ENCODE data around the gene KCNJ9.
A peak's percentile ranks its signal among the peaks of the same experiment; 100 is the strongest.

Gene KCNJ9

DNA sequence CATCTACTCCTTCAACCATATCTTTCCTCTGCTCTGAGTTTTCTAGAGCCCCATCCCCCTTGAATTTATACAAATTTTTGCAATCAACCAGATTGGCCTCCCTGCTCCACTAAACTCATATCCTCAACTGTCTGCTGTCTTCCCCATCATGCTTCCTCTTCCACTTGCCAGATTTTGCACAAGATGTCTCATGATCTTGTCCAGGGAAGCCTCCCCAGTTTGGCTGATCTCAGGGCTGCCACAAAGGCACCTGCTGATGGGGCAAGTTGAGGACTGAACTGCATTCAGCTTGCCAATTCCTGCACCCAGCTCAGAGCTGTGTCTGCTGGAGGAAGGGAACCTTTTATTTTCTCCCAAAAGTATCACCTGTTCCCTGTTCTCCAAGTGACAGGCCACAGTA is 3.9 kb upstream of the KCNJ9 start:
- no peak for DNase-seq (ENCODE audit: low read depth)

DNA sequence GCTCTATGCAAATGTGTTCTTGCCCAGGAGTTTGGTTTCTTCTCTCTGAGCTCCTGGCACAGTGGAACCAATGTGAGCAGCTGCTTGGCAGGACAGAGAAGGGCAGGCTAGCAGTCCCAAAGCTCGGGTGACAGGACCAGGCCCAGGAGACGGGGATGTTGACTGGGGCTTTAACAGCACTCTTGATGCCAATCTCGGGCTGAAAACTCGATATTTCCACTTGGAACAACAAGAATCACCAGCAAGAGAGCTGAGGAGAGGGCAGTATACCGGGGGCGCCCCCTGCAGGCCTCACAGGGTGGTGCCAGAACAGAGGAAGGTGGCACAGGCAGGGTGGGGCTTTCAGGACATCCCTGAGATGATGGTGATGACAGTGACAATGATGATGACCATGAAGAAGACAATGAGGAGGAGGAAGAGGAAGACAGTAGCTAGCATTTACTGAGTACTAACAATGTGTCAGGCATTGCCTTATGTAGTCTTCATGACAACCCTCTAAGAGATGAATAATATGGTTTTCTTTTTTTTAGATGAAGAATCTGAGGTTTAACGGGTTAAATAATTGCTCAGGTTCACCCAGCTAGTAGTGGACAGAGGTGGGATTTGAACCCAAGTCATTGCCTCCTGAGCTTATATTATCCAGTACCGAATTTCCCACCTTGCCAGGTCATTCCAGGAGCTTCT is 2.7 kb upstream of the KCNJ9 start:
- peak; percentile 63 for DNase-seq (ENCODE audit: low read depth)
- no peak overlapping the region for H3K4me3 ChIP-seq (ENCODE audit: low read depth, low read length)
- TF ChIP-seq, protein P1, sequence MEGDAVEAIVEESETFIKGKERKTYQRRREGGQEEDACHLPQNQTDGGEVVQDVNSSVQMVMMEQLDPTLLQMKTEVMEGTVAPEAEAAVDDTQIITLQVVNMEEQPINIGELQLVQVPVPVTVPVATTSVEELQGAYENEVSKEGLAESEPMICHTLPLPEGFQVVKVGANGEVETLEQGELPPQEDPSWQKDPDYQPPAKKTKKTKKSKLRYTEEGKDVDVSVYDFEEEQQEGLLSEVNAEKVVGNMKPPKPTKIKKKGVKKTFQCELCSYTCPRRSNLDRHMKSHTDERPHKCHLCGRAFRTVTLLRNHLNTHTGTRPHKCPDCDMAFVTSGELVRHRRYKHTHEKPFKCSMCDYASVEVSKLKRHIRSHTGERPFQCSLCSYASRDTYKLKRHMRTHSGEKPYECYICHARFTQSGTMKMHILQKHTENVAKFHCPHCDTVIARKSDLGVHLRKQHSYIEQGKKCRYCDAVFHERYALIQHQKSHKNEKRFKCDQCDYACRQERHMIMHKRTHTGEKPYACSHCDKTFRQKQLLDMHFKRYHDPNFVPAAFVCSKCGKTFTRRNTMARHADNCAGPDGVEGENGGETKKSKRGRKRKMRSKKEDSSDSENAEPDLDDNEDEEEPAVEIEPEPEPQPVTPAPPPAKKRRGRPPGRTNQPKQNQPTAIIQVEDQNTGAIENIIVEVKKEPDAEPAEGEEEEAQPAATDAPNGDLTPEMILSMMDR (IDR thresholded peaks at IDR 0.05; ENCODE audit: low read depth, low read length): peak; percentile 74
- TF ChIP-seq, protein P2, sequence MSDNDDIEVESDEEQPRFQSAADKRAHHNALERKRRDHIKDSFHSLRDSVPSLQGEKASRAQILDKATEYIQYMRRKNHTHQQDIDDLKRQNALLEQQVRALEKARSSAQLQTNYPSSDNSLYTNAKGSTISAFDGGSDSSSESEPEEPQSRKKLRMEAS (IDR thresholded peaks at IDR 0.05; ENCODE audit: low read depth, low read length): no peak; the same call in 1 of the 2 replicates

More for the DNA sequence above, 3.9 kb upstream of the KCNJ9 start:
- no peak overlapping the region for H3K4me3 ChIP-seq (ENCODE audit: low read depth, low read length)
- TF ChIP-seq POLR2A (IDR thresholded peaks at IDR 0.05; ENCODE audit: extremely low read depth, insufficient read length) (no peak), MYC (IDR thresholded peaks at IDR 0.05; ENCODE audit: low read depth, low read length) (no peak)
- TF ChIP-seq, protein P1 (IDR thresholded peaks at IDR 0.05; ENCODE audit: low read depth, low read length): no peak
- TF ChIP-seq, protein P2 (IDR thresholded peaks at IDR 0.05; ENCODE audit: low read depth, low read length): no peak

DNA sequence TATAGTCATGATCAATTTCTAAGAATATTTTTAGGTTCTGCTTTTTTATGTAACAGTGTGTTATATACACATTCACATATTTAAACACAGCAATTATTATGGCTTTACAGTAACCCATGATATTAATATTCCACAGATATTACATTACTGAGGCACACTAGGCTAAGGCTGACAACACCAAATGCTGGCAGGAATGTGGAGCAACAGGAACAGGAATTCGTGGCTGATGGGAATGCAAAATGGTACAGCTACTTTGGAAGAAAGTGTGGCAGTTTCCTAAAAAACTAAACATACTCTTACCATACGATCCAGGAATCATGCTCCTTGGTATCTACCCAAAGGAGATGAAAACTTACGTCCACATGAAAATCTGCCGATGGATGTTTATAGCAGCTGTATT is 1.9 kb upstream of the KCNJ9 start:
- no peak for DNase-seq (ENCODE audit: low read depth)
- TF ChIP-seq, protein P2 (IDR thresholded peaks at IDR 0.05; ENCODE audit: low read depth, low read length): no peak
- TF ChIP-seq POLR2A (IDR thresholded peaks at IDR 0.05; ENCODE audit: extremely low read depth, insufficient read length) (no peak), MYC (IDR thresholded peaks at IDR 0.05; ENCODE audit: low read depth, low read length) (no peak)
- TF ChIP-seq, protein P1 (IDR thresholded peaks at IDR 0.05; ENCODE audit: low read depth, low read length): no peak

DNA sequence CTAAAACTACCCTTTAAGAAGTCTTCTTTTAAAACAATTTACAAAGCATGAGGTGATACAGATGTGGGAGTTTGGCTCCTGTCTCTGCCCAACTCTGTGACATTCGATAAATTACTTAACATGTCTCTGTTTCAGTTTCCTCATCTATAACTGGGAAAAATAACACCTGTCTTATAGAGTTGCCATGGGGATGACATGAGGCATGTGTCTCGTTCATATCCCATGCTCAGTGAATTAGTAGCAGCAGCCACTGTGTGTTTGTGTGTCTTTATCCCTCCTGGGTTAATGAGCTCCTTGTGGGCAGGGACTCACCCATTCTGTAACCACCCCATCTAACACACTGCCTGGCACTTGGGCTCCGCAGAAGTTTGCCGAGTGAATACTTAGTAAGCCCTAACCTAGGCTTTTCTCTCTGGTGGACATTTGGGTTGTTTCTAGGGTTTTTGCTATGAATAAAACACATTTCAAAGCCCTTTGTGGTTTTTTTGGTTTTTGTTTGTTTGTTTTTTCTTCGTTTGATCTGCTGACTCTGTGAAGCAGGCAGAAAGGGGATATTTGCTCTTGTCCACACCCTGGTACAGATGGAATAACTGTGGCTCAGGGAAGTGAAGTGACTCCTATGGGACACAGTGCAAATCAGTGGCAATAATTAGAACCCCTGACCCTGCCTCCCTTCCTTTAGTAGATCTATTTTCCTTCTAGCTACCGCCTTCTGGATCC is 797 bp upstream of the KCNJ9 start:
- TF ChIP-seq, protein P2 (IDR thresholded peaks at IDR 0.05; ENCODE audit: low read depth, low read length): no peak
- TF ChIP-seq, protein P1 (IDR thresholded peaks at IDR 0.05; ENCODE audit: low read depth, low read length): no peak
- no peak for TF ChIP-seq POLR2A (IDR thresholded peaks at IDR 0.05; ENCODE audit: extremely low read depth, insufficient read length)
- TF ChIP-seq MYC (IDR thresholded peaks at IDR 0.05; ENCODE audit: low read depth, low read length): no peak
- no peak overlapping the region for H3K4me3 ChIP-seq (ENCODE audit: low read depth, low read length)
- DNase-seq (ENCODE audit: low read depth): no peak

More for the DNA sequence above, 1.9 kb upstream of the KCNJ9 start:
- H3K4me3 ChIP-seq (ENCODE audit: low read depth, low read length): no peak overlapping the region

DNA sequence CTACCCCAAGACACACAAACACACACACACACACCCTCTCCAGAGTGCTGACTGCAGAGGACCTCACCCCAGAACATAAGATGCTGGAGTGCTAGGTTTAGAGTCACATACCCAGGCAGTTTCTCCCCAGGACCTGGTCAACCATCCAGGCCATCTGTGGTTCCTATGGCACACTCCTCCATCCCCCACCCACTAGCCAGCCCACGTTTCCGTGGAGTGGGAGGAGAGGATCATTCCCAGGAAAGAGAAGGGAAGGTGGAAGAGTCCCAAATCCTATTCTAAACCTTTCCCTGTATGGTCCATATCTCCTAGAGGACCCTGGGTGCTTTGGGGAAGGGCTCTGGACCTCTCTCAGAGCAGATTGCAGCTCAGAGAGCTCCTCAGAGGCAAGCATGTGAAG is 1.1 kb downstream of the KCNJ9 start:
- TF ChIP-seq MYC (IDR thresholded peaks at IDR 0.05; ENCODE audit: low read depth, low read length) (no peak), POLR2A (IDR thresholded peaks at IDR 0.05; ENCODE audit: extremely low read depth, insufficient read length) (no peak)
- TF ChIP-seq, protein P1 (IDR thresholded peaks at IDR 0.05; ENCODE audit: low read depth, low read length): no peak
- TF ChIP-seq, protein P2 (IDR thresholded peaks at IDR 0.05; ENCODE audit: low read depth, low read length): no peak
- no peak for DNase-seq (ENCODE audit: low read depth)

More for the DNA sequence above, 1.1 kb downstream of the KCNJ9 start:
- H3K4me3 ChIP-seq (ENCODE audit: low read depth, low read length): no peak overlapping the region

All from NB4 (cell line).